Measurements from ENCODE around the gene TUBB3. TPM values are rescaled to one million over a fixed set of nuclear protein-coding genes. Genes with fewer than 3 reads are reported as not detected.
"Not testable (repeated sequence)": the region's sequence is repeated elsewhere in the genome, so short reads cannot be mapped to it uniquely, and the experiment has no call there.

The TUBB3 gene
- total RNA-seq, 1 donor from 2014 or later: 84.9 TPM

- H3K4me1 Mint-ChIP-seq (ENCODE audit: unreplicated experiment): peaks cover 3% of the 10 kb centered on the region
- TF ChIP-seq CTCF (IDR thresholded peaks at IDR 0.05): no peak
- H3K27me3 Mint-ChIP-seq (ENCODE audit: unreplicated experiment): no peaks in the 10 kb centered on the region
- H3K9me3 Mint-ChIP-seq (ENCODE audit: unreplicated experiment): no peaks in the 10 kb centered on the region
- no peak overlapping the region for H3K27ac Mint-ChIP-seq (ENCODE audit: unreplicated experiment)
- peaks cover 17% of the 10 kb centered on the region for H3K36me3 Mint-ChIP-seq (ENCODE audit: unreplicated experiment)
- DNase-seq (ENCODE audit: extremely low spot score, unreplicated experiment): no peak
- no peak overlapping the region for H3K4me3 Mint-ChIP-seq (ENCODE audit: unreplicated experiment)
Measured at GRCh38 chr16:89911375-89911774, 11.8 kb upstream of the TUBB3 start.

GRCh38 chr16:89912143-89912542, 11.0 kb upstream of the TUBB3 start:
- H3K27ac Mint-ChIP-seq (ENCODE audit: unreplicated experiment): no peak overlapping the region
- DNase-seq (ENCODE audit: extremely low spot score, unreplicated experiment): no peak
- no peak overlapping the region for H3K4me3 Mint-ChIP-seq (ENCODE audit: unreplicated experiment)
- peaks cover 11% of the 10 kb centered on the region for H3K36me3 Mint-ChIP-seq (ENCODE audit: unreplicated experiment)
- no peak for TF ChIP-seq CTCF (IDR thresholded peaks at IDR 0.05)
- H3K4me1 Mint-ChIP-seq (ENCODE audit: unreplicated experiment): peaks cover 4% of the 10 kb centered on the region
- no peaks in the 10 kb centered on the region for H3K27me3 Mint-ChIP-seq (ENCODE audit: unreplicated experiment)
- H3K9me3 Mint-ChIP-seq (ENCODE audit: unreplicated experiment): no peaks in the 10 kb centered on the region

- Mint-ChIP-seq H3K4me3 (ENCODE audit: unreplicated experiment) (no peak overlapping the region), H3K27me3 (ENCODE audit: unreplicated experiment) (no peaks in the 10 kb centered on the region)
Measured at GRCh38 chr16:89912627-89913026, 10.5 kb upstream of the TUBB3 start.

GRCh38 chr16:89913408-89914387, 9.4 kb upstream of the TUBB3 start:
- peaks cover 17% of the 10 kb centered on the region for H3K4me1 Mint-ChIP-seq (ENCODE audit: unreplicated experiment)
- no peaks in the 10 kb centered on the region for H3K27me3 Mint-ChIP-seq (ENCODE audit: unreplicated experiment)
- H3K27ac Mint-ChIP-seq (ENCODE audit: unreplicated experiment): no peak overlapping the region
- DNase-seq (ENCODE audit: extremely low spot score, unreplicated experiment): no peak
- no peak overlapping the region for H3K4me3 Mint-ChIP-seq (ENCODE audit: unreplicated experiment)
- H3K9me3 Mint-ChIP-seq (ENCODE audit: unreplicated experiment): no peaks in the 10 kb centered on the region
- TF ChIP-seq CTCF (IDR thresholded peaks at IDR 0.05): no peak
- H3K36me3 Mint-ChIP-seq (ENCODE audit: unreplicated experiment): peaks cover 11% of the 10 kb centered on the region

More at GRCh38 chr16:89912627-89913026, 10.5 kb upstream of the TUBB3 start:
- Mint-ChIP-seq H3K36me3 (ENCODE audit: unreplicated experiment) (peaks cover 11% of the 10 kb centered on the region), H3K27ac (ENCODE audit: unreplicated experiment) (no peak overlapping the region), H3K9me3 (ENCODE audit: unreplicated experiment) (no peaks in the 10 kb centered on the region), H3K4me1 (ENCODE audit: unreplicated experiment) (peaks cover 8% of the 10 kb centered on the region)
- no peak for DNase-seq (ENCODE audit: extremely low spot score, unreplicated experiment)
- no peak for TF ChIP-seq CTCF (IDR thresholded peaks at IDR 0.05)

- not testable (repeated sequence) for H3K4me3 Mint-ChIP-seq (ENCODE audit: unreplicated experiment); H3K27me3 Mint-ChIP-seq (ENCODE audit: unreplicated experiment); H3K9me3 Mint-ChIP-seq (ENCODE audit: unreplicated experiment); DNase-seq (ENCODE audit: extremely low spot score, unreplicated experiment); H3K27ac Mint-ChIP-seq (ENCODE audit: unreplicated experiment); H3K36me3 Mint-ChIP-seq (ENCODE audit: unreplicated experiment)
- H3K4me1 Mint-ChIP-seq (ENCODE audit: unreplicated experiment): peaks cover 27% of the 10 kb centered on the region
Measured at GRCh38 chr16:89914642-89915285, 8.4 kb upstream of the TUBB3 start.

Data from osteocyte (in vitro differentiated cells).